ENCODE data around the gene ATAD2B.
"Not testable (repeated sequence)": the region's sequence is repeated elsewhere in the genome, so short reads cannot be mapped to it uniquely, and the experiment has no call there.

ATAD2B gene

DNA sequence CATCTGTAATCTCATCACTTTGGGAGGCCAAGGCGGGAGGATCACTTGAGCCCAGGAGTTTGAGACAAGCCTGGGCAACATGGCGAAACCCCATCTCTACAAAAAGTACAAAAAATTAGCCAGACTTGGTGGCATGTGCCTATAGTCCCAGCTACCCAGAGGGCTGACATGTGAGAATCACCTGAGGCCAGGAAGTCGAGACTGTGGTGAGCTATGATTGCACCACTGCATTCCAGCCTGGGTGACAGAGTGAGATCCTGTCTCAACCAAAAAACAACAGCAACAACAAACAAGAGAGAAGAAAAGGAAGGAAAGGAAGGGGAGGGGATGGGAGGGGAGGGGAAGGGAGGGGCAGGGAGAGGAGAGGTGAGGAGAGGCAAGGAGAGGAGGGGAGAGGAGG is 203.9 kb downstream of the ATAD2B start:
- not testable (repeated sequence) for DNase-seq

DNA sequence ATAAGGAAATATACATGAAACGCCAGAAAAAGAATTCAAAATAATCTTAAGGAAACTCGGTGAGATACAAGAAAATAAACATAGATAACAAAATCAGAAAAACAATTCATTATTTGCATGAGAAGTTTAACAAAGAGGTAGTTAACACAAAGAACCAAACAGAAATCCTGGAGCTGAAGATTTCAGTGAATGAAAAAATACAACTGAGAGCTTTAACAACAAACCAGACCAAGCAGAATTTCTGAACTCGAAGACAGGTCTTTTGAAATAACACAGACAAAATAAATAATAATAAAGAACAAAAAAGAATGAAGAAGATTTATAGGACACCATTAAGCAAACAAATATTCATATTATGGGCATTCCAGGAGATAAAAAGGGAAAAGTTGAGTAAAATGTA is 204.7 kb downstream of the ATAD2B start:
- DNase-seq: no peak

DNA sequence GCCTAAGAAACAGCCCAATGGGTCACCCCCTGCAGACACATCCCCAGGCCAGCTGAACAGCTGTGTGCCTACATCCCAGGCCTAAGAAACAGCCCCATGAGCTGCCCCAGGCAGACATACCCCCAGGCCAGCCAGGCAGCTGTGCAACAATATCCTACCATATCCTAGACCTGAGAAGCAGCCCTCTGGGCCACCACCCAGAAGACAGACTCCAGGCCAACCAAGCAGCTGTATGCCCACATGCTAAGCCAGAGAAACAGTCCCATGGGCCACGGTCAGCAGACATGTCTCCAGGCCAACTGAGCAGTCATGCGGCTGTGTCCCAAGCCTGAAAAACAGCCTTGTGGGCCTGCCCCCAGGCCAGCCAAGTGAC is 205.5 kb downstream of the ATAD2B start:
- DNase-seq: no peak

DNA sequence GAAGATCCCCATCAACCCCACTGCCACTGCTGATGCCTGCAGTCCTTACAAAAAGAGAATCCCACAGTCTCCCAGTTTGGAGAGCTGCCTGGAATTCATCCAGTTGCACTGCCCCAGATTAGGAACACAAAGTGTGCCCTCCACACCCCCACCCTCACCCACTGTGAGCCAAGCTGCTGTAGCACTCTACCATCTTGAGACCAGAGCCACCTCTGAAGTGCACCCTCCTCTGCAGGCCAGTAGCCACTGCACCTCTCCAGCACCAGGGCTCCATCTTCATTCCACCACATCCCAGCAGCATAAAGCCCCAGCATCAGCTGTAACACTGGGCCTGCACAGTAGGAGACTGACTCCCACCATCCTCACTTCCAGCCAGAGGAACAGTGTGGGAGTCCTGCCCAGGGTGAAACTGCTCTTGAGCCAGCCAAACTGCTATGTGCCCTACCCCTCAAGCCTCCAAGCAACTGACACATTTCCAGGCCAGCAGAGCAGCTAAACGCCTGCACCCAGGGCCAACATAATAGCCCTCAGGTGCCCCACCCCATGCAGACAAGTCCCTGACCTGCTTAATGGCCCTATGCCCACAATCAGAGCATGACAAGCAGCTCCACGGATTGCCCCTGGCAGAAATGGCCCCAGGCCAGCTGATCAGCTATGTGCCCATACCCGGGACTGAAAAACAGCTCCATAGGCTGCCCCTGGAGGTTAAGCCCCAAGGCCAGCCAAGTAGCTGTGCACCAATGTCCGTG is 206.0 kb downstream of the ATAD2B start:
- DNase-seq: no peak

DNA sequence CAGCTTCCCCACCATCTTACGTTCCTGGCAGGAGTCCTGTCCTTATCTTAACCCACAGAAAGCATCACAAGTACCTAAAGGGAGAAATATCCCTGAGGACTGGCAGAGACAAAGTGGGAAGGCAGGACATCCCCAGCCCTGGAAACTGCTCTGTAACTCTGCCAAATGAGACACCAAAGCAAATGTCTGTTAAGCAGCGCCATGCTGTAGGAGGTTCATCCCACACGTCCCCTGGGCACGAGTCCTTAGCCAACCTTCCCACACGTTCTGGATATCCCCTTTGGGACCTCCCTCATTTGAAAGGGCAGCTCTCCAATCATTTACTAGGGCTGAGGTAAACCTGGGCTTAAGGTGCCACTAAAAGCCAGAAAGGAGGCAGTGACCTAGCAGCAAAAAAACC is 207.2 kb downstream of the ATAD2B start:
- no peak for DNase-seq

DNA sequence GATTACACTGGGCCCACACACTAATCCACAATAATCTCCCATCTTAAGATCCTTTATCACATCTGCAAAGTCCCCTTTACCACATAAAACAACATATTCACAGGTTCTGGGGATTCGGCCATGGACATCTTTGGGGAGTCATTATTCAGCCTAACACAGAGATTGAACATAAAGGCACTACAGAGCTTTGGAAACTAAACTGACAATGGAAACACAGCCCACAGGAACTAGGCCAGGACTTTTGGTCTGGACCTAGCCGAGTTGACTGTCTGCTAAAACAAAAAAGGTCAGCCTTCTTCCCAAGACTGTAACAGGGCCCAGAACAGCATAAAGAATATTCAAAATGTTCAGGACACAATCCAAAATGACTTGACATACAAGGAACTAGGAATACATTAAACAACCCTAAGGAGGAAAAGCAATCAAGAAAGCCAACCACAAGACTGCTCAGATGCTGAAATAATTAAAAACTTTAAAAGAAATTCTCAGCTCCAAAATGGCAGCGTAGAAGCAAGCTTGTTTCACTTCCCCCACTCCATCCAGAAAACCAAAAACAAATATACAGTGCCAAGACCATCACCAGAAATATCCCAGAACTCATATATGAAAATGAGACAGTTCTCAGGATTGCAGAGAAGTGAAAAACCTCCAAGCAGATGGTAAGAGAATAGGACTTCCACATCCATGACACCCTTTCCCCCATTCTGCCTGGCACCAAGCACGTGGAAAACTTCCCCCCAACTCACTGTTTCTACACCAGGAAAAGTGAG is 207.8 kb downstream of the ATAD2B start:
- DNase-seq: no peak

DNA sequence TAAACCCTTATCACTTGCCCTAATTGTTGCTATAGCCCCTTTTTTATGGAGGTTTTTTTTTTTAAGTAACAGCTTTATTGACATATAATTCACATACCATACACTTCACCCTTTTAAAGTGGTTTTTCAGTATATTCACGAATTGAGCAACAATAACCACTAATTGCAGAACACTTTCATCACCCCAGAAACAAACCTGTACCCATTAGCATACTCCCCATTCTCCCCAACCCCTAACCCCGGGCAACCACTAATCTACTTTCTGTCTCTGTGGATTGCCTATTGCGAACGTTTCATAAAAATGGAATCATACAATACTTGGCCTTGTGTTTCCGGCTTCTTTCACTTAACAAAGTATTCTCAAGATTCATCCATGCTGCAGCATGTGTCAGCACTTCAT is 213.6 kb downstream of the ATAD2B start:
- no peak for DNase-seq

DNA sequence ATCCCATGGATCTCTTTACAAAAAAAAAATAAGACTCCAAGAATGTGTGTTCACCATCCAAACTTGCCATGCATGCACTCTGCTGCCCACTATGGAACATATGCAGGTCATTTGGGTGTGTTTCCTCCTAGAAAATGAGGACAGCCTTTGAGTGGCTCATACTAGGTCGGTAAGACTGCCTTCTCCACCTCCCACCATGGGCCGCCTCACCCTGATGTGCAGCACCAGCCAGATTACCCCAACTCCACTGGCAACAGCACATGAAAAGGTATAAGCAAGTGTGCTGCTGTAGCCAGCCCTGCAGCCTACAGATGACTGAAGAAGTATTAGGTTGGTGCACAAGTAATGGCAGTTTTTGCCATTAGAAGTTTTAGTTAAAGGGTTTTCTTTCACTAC is 214.2 kb downstream of the ATAD2B start:
- DNase-seq: no peak

DNA sequence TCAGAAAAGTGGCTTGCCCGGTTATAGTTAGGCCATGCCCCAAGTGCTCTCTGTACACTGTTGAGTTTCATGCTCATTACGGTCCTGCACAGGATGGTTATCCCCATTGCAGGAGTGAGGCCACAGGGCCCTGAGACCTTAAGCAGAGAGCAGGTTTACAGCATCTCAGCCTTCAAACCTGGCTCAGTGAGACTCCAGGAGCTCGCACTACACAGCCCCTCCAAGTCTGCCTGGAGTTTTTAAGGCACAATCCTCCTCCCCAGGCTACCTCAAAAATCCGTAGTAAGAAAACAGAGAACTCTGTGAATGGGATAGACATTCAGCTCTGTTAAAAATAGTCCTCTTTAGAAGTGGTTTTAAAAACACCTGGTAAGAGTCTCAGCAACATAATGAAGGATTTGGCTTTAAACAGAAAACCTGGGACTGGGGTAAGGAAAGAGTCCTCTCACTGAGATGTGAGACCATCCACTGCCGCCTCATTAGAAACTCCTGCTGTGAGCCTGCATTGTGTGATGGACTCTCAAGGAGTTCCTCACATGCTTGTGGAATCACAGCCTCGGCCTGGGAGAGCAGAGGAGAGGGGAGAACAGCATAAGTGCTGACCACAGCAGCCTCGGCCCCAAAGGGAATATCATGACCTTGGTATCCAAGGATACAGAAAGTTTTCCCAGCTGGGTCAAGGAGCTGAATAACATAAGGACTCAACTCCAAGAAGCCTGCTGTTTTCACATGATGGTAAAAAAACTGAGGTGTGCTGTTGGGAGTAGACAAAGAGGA is 214.8 kb downstream of the ATAD2B start:
- DNase-seq: no peak

DNA sequence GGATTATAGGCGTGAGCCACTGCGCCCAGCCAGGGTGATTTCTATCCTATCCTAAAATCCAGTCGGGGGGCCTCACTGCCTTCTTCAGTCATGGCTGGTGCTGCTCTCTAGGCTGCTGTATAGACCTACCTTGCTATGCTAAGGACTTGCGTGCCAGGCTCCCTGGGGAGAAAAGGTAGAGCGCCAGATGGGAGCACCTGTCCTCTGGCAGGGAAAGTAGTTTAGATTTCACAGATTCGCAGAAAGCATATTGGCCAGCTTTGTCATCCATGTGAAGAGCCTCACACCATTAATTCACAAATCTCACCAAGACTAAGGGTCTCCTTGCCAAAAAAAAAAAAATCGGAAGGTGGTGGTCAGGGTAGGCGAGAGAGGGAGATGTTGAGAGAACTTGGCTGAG is 217.6 kb downstream of the ATAD2B start:
- no peak for DNase-seq

DNA sequence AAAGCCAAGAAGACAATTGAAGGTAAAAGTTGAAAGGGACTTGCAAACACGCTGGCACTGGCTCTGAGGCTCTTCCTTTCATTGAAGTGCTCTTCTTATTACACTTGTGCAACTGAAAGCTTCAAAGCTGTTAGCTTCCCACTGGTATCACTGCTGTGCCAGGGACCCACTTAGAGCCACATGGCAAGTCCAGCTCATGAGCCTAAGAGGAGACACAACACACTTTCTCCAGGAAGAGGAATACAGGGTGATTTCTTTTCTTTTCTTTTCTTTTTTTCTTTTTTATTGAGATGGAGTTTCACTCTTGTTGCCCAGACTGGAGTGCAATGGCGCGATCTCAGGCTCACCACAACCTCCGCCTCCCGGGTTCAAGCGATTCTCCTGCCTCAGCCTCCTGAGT is 218.2 kb downstream of the ATAD2B start:
- DNase-seq: no peak

DNA sequence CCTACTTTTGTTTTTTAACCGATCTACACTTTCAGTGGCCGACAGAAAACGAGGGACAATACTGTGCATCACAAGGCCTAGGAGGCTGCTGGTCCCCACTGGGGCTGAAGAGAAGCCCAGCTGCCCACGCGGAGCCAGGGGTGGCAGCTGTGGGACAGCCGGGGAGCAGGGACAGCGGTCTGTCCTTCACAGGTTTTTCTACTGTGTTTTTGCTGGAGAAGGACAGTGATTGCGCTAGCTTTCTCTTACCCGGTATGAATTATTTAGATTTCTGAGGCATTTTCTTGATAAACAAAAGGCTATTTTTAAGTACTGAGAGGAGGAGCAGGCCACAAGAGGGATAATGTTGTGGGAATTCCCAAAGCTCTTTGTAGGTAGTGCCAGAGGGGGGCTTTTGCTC is 219.8 kb downstream of the ATAD2B start:
- no peak for DNase-seq

DNA sequence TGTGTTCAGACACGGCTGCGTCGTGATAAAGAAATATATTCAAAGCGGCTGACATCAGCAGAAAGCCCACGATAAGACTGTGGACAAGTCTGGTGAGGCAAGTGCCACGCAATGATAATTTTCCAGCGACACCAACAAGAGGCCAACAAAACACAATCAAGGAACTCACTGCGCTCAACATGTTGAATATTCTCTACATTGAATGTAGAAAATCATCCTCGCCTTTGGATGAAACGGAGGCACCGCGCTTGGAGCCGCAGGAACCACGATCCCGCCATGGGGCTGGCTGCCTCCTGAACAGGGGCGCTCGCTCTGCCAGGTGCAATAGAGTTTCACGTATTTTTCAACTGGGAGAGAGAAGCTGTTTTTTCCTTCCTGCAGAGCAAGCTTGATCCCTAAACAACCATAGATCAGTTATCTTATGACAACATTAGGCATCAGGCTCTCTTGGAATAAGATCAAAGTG is 220.3 kb downstream of the ATAD2B start:
- DNase-seq: no peak

DNA sequence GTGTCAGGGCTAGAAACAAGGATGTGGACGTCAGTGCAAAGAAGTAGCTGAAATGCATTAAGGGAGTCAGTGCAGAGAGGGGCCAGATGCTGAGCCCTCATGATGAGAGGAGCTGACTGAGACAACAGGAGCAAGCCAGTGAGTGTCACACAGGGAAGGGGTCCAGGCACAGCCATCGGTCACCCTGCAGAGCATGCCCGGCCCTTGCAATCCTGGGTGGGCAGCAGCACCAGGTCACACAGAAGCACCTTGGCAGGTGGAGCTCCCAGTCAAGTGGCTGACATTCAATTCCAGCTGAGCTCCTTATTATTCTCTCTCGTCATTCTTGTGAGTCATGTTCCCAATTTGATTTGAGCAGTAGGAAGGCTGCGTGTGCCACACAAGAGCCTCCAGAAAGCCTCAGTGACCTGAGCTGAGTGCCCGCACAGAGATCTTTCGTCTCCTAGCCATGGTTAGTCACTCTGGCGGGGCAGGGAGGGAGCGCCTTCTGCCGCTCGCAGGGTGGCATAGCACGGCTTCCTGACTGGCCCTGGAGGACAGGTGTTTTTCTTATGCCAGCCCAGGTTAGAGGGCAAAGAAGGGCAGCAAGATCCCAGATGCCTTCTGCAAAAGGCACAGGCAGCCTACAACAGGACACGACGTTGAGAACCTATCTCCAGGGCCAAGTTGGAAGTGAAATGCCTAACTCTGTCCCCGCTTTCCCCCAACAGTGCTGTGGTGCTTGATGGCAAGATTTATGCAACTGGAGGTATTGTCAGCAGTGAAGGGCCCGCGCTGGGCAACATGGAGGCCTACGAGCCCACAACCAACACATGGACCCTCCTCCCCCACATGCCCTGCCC is 220.9 kb downstream of the ATAD2B start:
- no peak for DNase-seq

DNA sequence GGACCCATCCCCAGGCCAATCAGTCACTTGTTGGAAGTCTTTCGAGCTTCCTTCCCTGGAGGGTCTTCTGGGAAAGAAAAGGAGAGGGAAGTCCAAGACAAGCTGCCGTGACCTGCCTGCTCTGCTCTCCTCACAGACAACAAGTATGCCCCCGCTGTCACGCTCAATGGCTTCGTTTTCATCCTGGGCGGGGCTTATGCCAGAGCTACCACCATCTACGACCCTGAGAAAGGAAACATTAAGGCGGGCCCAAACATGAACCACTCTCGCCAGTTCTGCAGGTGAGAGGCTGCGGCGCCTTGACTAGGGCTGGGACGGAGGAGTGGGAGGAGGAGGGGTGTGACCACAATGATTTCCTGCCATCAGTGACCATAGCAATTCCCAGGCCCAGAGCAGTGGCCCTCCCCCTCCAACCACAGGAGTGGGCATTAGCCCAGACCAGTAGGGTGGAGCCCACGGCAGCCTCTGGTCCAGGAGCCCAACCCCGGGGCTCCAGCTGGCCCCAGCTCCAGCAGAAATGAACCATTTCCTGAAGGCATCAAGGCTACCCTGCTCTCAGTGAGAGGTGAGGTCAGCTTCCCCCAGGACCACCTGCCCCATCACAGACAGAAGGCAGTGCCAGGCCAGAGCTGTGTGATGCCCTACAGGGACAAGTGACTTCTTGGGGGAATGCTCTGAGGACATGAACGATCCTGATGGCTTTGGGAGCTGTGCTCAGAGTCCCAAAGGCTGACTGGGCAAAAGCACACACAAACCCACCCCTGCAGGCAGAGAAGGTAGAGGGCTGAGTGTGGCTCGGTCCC is 223.1 kb downstream of the ATAD2B start:
- DNase-seq: no peak

DNA sequence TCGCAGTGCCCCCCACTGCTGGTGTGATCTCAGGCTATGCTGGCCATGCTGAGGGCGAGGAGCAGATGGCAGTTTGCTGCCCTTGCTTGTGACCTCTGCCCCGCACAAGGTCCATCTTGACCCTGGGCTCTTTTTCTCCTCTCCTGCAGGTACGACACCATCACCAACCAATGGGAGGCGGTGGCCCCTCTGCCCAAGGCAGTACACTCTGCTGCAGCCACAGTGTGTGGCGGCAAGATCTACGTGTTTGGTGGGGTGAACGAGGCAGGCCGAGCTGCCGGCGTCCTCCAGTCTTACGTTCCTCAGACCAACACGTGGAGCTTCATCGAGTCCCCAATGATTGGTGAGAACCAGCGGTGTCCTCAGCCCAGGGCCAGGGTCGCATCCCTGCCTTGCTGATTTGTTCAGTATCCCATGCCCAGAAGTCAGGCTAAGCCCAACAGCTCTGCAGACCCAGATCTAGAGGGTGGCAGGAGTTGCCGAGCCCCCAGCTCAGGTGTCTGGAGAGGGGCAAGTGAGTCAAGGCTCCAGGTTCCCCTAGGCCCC is 223.8 kb downstream of the ATAD2B start:
- no peak for DNase-seq

DNA sequence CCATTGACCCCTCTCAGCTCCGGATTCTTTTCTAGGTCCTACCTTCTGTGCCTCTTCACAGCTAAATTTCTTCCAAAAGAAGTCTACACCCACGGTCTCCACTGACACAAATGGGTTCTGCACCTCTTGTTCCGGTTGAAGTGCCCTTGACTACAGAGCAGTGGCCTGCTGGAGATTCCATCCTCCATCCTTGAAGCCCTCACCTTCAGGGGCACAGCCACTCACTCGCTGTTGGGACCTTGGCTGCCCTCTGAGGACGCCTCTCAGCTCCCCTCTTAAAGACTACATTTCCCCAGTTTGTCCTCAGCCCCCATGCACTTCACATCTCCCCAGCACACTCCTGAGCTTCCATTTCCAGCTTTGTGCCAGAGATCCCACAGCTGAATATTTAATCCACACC is 226.3 kb downstream of the ATAD2B start:
- no peak for DNase-seq

DNA sequence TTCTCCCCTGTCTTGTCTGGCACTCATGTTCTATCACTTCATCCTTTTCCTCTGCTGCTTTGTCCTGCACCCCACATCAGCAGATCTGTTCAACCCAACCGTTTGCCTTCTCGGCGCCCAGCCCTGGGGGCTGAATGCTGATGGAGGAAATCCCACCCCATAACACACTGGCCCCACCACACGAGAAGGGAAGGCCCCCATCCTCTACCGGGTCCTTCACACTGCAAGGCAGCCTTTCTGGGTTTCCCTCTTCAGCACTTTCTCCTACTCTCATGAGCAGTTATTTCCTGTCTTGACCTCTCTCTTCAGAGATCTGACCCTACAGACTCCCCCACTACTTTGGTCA is 227.4 kb downstream of the ATAD2B start:
- no peak for DNase-seq

DNA sequence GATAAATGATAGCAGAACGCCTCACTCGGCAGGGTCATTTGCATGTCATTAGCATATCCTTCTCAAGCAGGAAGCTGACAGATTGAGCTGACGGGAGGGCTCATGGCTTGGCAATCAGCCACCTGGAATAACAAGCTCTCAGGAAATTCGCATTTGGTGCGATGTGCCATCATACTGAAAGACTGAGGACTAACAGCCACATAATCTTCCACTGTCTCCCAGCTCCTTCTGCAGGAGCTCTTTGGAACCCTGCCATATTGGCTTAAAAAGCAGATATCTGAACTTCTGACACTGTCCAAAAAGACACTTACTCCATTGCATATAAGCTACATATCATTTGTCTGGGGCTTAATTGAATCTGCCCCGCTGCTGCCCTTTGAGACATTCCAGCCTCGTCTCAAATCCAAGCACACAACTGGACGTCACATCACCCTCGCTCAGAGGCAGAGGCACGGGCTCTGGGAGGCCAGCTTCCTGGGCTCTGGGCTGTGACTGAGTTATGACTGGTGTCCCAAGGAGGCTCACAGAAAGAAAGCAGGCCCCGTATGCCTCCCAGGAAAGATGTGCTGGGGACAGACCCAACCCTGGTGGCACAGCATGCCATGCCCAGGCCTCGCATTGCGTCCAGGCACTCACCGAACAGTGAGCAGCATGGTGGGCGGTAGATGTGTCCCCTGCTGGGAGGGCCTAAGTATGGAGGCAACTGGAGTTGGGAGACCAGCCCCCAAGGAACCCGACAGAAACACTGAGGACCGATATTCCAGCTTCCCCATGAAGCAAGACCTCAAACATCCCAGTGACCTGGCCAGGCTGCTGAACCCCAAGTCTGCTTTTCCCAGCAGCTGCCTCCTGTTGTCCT is 228.0 kb downstream of the ATAD2B start:
- peak; percentile 53 for DNase-seq

Data from NCI-H1694 (cell line).